ENCODE results near the gene MACROD2. TPM values are rescaled to one million over a fixed set of nuclear protein-coding genes. Genes with fewer than 3 reads are reported as not detected.

Gene MACROD2
- polyA plus RNA-seq, 1 donor from 2014 or later: 23.2 TPM

DNA sequence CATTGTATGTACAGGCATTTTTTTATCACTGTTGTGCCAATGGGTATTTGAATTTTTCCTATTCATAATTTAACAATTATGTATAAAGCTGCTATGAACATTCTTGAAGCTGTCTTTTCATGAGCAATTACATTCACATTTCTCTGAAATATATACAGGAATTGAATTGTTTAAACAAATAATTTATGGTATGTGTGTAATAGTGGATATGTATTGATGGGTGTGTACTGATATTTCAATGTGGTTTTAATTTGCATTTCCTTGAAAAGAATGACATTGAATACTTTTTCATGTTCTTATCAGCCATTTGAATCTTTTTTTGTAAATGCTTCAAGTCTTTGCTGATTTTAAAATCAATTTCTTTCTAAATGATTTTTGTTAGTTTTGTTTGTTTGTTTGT lies 971.5 kb downstream of the MACROD2 start:
- H2AFZ ChIP-seq (ENCODE audit: low read depth, low read length): no peak overlapping the region
- no peaks in the 10 kb centered on the region for H3K27me3 ChIP-seq (ENCODE audit: insufficient read depth, low read depth, low read length)
- H3F3A ChIP-seq (ENCODE audit: insufficient read depth, low read length, poor library complexity, severe bottlenecking): no peaks in the 10 kb centered on the region
- H3K9ac ChIP-seq (ENCODE audit: low read length): no peak overlapping the region
- no peaks in the 10 kb centered on the region for H3K79me2 ChIP-seq (replicated peaks; ENCODE audit: insufficient read depth, low read length)
- no peaks in the 10 kb centered on the region for H3K36me3 ChIP-seq (ENCODE audit: insufficient read depth, low read length)
- no peak overlapping the region for H3K27ac ChIP-seq (ENCODE audit: low read length)
- no peaks in the 10 kb centered on the region for H3K9me2 ChIP-seq (ENCODE audit: insufficient read depth, low read length)
- H3K9me3 ChIP-seq (ENCODE audit: low read length): no peaks in the 10 kb centered on the region
- TF ChIP-seq RAD21 (conservative IDR thresholded peaks at IDR 0.05) (no peak), EP300 (conservative IDR thresholded peaks at IDR 0.05; ENCODE audit: poor library complexity, severe bottlenecking) (no peak), POLR2AphosphoS5 (IDR thresholded peaks at IDR 0.05) (no peak), MXI1 (conservative IDR thresholded peaks at IDR 0.05; ENCODE audit: poor library complexity, severe bottlenecking) (no peak), TAF1 (IDR thresholded peaks at IDR 0.05; ENCODE audit: low read depth) (no peak), SMC3 (conservative IDR thresholded peaks at IDR 0.05; ENCODE audit: poor library complexity) (no peak), EZH2 (IDR thresholded peaks at IDR 0.05; ENCODE audit: borderline replicate concordance, insufficient read depth, low read length, poor library complexity, severe bottlenecking) (no peak)
- TF ChIP-seq, protein P1, sequence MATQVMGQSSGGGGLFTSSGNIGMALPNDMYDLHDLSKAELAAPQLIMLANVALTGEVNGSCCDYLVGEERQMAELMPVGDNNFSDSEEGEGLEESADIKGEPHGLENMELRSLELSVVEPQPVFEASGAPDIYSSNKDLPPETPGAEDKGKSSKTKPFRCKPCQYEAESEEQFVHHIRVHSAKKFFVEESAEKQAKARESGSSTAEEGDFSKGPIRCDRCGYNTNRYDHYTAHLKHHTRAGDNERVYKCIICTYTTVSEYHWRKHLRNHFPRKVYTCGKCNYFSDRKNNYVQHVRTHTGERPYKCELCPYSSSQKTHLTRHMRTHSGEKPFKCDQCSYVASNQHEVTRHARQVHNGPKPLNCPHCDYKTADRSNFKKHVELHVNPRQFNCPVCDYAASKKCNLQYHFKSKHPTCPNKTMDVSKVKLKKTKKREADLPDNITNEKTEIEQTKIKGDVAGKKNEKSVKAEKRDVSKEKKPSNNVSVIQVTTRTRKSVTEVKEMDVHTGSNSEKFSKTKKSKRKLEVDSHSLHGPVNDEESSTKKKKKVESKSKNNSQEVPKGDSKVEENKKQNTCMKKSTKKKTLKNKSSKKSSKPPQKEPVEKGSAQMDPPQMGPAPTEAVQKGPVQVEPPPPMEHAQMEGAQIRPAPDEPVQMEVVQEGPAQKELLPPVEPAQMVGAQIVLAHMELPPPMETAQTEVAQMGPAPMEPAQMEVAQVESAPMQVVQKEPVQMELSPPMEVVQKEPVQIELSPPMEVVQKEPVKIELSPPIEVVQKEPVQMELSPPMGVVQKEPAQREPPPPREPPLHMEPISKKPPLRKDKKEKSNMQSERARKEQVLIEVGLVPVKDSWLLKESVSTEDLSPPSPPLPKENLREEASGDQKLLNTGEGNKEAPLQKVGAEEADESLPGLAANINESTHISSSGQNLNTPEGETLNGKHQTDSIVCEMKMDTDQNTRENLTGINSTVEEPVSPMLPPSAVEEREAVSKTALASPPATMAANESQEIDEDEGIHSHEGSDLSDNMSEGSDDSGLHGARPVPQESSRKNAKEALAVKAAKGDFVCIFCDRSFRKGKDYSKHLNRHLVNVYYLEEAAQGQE (IDR thresholded peaks at IDR 0.05; ENCODE audit: borderline replicate concordance): no peak
- TF ChIP-seq, protein P2, sequence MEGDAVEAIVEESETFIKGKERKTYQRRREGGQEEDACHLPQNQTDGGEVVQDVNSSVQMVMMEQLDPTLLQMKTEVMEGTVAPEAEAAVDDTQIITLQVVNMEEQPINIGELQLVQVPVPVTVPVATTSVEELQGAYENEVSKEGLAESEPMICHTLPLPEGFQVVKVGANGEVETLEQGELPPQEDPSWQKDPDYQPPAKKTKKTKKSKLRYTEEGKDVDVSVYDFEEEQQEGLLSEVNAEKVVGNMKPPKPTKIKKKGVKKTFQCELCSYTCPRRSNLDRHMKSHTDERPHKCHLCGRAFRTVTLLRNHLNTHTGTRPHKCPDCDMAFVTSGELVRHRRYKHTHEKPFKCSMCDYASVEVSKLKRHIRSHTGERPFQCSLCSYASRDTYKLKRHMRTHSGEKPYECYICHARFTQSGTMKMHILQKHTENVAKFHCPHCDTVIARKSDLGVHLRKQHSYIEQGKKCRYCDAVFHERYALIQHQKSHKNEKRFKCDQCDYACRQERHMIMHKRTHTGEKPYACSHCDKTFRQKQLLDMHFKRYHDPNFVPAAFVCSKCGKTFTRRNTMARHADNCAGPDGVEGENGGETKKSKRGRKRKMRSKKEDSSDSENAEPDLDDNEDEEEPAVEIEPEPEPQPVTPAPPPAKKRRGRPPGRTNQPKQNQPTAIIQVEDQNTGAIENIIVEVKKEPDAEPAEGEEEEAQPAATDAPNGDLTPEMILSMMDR (IDR thresholded peaks at IDR 0.05; ENCODE audit: poor library complexity, severe bottlenecking): no peak
- no peak overlapping the region for H3K4me2 ChIP-seq (ENCODE audit: low read length)
- H3K4me3 ChIP-seq (ENCODE audit: low read length): no peak overlapping the region
- H4K20me1 ChIP-seq (ENCODE audit: insufficient read depth): no peaks in the 10 kb centered on the region

DNA sequence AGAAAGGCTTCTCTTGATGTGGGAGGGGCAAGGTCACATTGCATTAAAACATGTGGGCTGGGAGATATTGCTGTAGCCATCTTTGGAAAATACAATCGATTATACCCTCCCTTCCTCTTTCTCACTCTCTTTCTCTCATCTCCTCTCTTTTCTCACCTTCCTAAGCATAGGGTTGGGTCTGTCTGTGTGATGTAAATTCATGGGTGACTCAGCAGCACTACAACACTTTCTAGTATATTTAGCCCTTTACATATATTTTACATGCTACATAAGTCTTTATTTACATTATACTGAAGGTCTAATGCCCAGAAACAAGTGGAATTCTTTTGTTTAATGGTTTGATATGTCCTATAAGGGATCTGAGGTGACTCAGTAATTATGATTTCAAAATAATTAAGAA lies 976.9 kb downstream of the MACROD2 start:
- H3K79me2 ChIP-seq (replicated peaks; ENCODE audit: insufficient read depth, low read length): no peaks in the 10 kb centered on the region
- no peak overlapping the region for H3K4me2 ChIP-seq (ENCODE audit: low read length)
- no peaks in the 10 kb centered on the region for H4K20me1 ChIP-seq (ENCODE audit: insufficient read depth)
- H3K9me3 ChIP-seq (ENCODE audit: low read length): no peaks in the 10 kb centered on the region
- H3K9me2 ChIP-seq (ENCODE audit: insufficient read depth, low read length): no peaks in the 10 kb centered on the region
- no peak overlapping the region for H2AFZ ChIP-seq (ENCODE audit: low read depth, low read length)
- no peak overlapping the region for H3K27ac ChIP-seq (ENCODE audit: low read length)
- no peaks in the 10 kb centered on the region for H3F3A ChIP-seq (ENCODE audit: insufficient read depth, low read length, poor library complexity, severe bottlenecking)
- H3K36me3 ChIP-seq (ENCODE audit: insufficient read depth, low read length): no peaks in the 10 kb centered on the region
- no peaks in the 10 kb centered on the region for H3K27me3 ChIP-seq (ENCODE audit: insufficient read depth, low read depth, low read length)
- TF ChIP-seq, protein P2 (IDR thresholded peaks at IDR 0.05; ENCODE audit: poor library complexity, severe bottlenecking): no peak
- TF ChIP-seq RAD21 (conservative IDR thresholded peaks at IDR 0.05) (no peak), EP300 (conservative IDR thresholded peaks at IDR 0.05; ENCODE audit: poor library complexity, severe bottlenecking) (no peak), MXI1 (conservative IDR thresholded peaks at IDR 0.05; ENCODE audit: poor library complexity, severe bottlenecking) (no peak), TAF1 (IDR thresholded peaks at IDR 0.05; ENCODE audit: low read depth) (no peak), EZH2 (IDR thresholded peaks at IDR 0.05; ENCODE audit: borderline replicate concordance, insufficient read depth, low read length, poor library complexity, severe bottlenecking) (no peak), SMC3 (conservative IDR thresholded peaks at IDR 0.05; ENCODE audit: poor library complexity) (no peak), POLR2AphosphoS5 (IDR thresholded peaks at IDR 0.05) (no peak)
- TF ChIP-seq, protein P1 (IDR thresholded peaks at IDR 0.05; ENCODE audit: borderline replicate concordance): no peak
- no peak overlapping the region for H3K9ac ChIP-seq (ENCODE audit: low read length)
- H3K4me3 ChIP-seq (ENCODE audit: low read length): no peak overlapping the region
